Measurements from ENCODE around the gene PER2.

The PER2 gene

DNA sequence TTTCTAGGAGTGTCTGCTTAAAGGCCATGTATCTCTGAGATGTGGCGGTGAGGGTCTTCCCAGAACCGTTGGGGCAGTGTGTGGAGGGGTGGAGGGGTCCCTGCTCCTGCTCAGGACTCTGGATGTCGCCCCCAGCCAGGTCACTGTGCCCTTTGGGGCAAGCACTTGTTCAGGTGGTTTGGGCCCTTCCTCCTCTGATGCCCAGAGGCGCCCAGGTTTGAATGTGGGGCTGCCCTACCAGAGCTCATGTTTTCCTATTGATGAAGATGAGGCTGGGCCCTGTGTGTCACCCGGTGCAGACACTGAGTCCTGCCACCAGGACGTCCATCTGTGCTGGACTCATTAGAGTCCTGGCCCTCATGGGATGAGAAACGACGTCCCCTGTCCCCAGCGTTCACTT is 14.3 kb upstream of the PER2 start:
- DNase-seq (ENCODE audit: low read depth in 1 of 2, low spot score in 1 of 2) = no peak
- no peaks in the 10 kb centered on the region for H3K27me3 ChIP-seq (ENCODE audit: insufficient read depth, poor library complexity, severe bottlenecking)
- H3K27ac ChIP-seq (replicated peaks) = no peak overlapping the region
- TF ChIP-seq SPI1 (IDR thresholded peaks at IDR 0.05; ENCODE audit: borderline replicate concordance, low read depth) = no peak
- TF ChIP-seq, protein P1, sequence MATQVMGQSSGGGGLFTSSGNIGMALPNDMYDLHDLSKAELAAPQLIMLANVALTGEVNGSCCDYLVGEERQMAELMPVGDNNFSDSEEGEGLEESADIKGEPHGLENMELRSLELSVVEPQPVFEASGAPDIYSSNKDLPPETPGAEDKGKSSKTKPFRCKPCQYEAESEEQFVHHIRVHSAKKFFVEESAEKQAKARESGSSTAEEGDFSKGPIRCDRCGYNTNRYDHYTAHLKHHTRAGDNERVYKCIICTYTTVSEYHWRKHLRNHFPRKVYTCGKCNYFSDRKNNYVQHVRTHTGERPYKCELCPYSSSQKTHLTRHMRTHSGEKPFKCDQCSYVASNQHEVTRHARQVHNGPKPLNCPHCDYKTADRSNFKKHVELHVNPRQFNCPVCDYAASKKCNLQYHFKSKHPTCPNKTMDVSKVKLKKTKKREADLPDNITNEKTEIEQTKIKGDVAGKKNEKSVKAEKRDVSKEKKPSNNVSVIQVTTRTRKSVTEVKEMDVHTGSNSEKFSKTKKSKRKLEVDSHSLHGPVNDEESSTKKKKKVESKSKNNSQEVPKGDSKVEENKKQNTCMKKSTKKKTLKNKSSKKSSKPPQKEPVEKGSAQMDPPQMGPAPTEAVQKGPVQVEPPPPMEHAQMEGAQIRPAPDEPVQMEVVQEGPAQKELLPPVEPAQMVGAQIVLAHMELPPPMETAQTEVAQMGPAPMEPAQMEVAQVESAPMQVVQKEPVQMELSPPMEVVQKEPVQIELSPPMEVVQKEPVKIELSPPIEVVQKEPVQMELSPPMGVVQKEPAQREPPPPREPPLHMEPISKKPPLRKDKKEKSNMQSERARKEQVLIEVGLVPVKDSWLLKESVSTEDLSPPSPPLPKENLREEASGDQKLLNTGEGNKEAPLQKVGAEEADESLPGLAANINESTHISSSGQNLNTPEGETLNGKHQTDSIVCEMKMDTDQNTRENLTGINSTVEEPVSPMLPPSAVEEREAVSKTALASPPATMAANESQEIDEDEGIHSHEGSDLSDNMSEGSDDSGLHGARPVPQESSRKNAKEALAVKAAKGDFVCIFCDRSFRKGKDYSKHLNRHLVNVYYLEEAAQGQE (IDR thresholded peaks at IDR 0.05; ENCODE audit: insufficient replicate concordance, low read depth) = no peak
- no peak for TF ChIP-seq POLR2AphosphoS5 (IDR thresholded peaks at IDR 0.05; ENCODE audit: low read depth)
- TF ChIP-seq, protein P2, sequence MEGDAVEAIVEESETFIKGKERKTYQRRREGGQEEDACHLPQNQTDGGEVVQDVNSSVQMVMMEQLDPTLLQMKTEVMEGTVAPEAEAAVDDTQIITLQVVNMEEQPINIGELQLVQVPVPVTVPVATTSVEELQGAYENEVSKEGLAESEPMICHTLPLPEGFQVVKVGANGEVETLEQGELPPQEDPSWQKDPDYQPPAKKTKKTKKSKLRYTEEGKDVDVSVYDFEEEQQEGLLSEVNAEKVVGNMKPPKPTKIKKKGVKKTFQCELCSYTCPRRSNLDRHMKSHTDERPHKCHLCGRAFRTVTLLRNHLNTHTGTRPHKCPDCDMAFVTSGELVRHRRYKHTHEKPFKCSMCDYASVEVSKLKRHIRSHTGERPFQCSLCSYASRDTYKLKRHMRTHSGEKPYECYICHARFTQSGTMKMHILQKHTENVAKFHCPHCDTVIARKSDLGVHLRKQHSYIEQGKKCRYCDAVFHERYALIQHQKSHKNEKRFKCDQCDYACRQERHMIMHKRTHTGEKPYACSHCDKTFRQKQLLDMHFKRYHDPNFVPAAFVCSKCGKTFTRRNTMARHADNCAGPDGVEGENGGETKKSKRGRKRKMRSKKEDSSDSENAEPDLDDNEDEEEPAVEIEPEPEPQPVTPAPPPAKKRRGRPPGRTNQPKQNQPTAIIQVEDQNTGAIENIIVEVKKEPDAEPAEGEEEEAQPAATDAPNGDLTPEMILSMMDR (IDR thresholded peaks at IDR 0.05; ENCODE audit: insufficient read depth, low read length) = no peak
- TF ChIP-seq GABPA (IDR thresholded peaks at IDR 0.05; ENCODE audit: low read depth) = no peak
- no peak overlapping the region for H3K4me3 ChIP-seq (replicated peaks; ENCODE audit: insufficient read depth, low read length)

DNA sequence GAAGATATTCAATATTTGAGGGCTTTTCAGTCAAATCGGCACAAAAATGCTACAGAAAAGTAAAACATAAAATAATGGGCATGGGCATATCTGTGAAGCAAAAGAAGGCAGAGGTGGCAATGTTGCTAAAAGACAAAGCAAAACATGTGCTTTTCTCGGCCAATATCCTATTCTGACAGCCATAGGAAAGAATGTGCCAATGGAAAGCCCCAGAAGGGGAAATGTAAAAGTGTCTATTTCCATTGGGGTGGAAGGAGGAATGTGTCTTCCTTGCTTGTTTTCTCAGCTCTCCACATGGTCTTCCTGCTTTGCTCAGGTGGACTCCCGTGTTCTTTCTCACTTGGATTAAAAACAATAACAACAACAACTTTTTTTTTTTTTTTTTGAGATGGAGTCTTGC is 13.7 kb upstream of the PER2 start:
- Histone ChIP-seq H3K27ac (replicated peaks) (no peak overlapping the region), H3K27me3 (ENCODE audit: insufficient read depth, poor library complexity, severe bottlenecking) (no peaks in the 10 kb centered on the region), H3K4me3 (replicated peaks; ENCODE audit: insufficient read depth, low read length) (no peak overlapping the region)
- TF ChIP-seq, protein P2 (IDR thresholded peaks at IDR 0.05; ENCODE audit: insufficient read depth, low read length) = no peak
- TF ChIP-seq GABPA (IDR thresholded peaks at IDR 0.05; ENCODE audit: low read depth) (no peak), POLR2AphosphoS5 (IDR thresholded peaks at IDR 0.05; ENCODE audit: low read depth) (no peak), SPI1 (IDR thresholded peaks at IDR 0.05; ENCODE audit: borderline replicate concordance, low read depth) (no peak)
- TF ChIP-seq, protein P1 (IDR thresholded peaks at IDR 0.05; ENCODE audit: insufficient replicate concordance, low read depth) = no peak
- no peak for DNase-seq (ENCODE audit: low read depth in 1 of 2, low spot score in 1 of 2)

DNA sequence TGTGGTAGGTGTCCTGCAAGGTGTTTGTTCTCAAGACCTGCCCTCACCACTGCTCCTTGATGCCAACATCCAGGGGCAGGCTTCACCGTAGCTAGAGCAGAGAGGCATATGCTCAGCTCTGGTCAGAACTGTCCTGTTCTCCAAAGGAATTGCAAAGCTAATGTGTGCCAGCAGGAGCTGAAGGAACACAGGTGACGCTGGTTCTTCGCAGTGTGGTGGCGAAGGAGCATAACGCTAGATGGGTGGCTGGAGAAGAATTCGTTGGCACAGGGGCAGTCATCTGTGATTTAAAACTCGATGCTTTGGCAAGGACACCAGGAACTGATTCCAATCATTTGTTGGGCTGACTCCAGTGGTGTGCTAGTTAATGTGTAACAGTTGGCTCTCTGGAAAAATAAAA is 11.4 kb upstream of the PER2 start:
- no peak overlapping the region for H3K27ac ChIP-seq (replicated peaks)
- TF ChIP-seq GABPA (IDR thresholded peaks at IDR 0.05; ENCODE audit: low read depth) (no peak), POLR2AphosphoS5 (IDR thresholded peaks at IDR 0.05; ENCODE audit: low read depth) (no peak), SPI1 (IDR thresholded peaks at IDR 0.05; ENCODE audit: borderline replicate concordance, low read depth) (no peak)
- TF ChIP-seq, protein P1 (IDR thresholded peaks at IDR 0.05; ENCODE audit: insufficient replicate concordance, low read depth) = no peak
- TF ChIP-seq, protein P2 (IDR thresholded peaks at IDR 0.05; ENCODE audit: insufficient read depth, low read length) = no peak
- H3K27me3 ChIP-seq (ENCODE audit: insufficient read depth, poor library complexity, severe bottlenecking) = no peaks in the 10 kb centered on the region
- no peak overlapping the region for H3K4me3 ChIP-seq (replicated peaks; ENCODE audit: insufficient read depth, low read length)
- no peak for DNase-seq (ENCODE audit: low read depth in 1 of 2, low spot score in 1 of 2)

Data from HL-60 (cell line).